Measurements from ENCODE around the gene SATB1.

The SATB1 gene

DNA sequence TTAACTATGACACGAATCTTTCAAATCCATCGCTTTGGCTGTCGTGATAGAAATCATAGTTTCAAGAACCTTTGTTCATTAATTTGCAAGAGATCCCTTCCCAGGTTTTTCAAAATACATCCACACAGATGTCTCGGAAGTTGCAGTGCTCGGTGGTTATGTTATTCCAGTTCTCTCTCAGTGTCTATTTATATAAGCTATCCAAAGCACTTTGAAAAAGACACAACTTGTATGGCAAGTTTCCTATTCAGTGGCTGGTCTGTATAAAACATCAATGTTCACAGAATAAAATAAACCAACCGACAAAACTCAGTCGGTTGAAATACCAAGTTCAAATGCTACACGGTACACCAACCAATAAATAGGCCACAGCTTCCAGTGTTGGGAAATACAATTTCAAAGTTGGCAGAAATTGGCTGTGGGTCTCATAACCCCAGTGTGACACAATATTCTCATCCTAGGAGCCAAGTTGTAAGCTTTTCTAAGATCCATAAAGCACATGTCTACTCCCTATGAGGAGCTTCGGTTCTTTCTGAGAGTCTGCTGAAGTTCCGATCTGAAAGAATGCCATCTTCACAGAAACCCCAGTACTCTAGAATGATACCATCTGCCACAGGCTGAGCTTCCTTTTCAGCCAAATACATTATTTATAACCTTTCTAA is 23.7 kb downstream of the SATB1 start:
- DNase-seq (ENCODE audit: low read depth, low spot score), result no peak

DNA sequence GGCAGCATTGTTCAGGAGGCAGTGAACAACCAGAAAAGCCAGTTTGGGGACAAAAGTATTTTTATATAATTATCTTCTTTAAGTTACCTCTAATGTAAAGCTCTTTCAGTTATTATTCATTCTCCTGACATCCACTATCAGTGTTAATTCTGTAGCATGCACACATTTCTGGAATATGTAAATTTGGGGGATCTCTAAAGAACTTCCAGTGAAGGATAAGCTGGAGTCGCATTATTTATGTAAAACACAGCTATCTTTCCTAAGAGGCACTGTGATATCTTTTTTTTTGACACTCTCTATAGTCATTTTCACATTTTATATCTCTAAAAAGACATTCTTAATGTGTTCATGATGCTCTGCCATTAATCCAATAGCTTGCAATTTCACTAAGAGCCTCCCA is 26.7 kb downstream of the SATB1 start:
- no peak for DNase-seq (ENCODE audit: low read depth, low spot score)

DNA sequence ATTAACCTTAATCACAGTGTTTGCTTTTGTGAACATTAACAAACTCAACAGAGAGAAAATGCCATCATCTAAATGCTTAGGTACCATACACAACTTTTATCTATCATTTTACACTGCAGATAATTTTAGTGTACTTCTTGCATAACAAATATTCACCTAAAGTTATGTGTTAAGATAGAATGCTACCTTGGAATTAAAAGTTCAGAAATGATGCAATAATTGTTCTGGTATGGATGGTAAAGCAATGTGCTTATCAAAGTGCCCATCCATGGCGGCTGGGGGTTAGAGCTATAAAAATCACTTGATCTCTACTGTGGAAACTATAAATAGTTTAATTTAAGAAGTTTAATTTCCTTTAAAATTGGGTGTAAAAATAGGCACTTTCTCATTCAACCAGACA is 28.7 kb downstream of the SATB1 start:
- DNase-seq (ENCODE audit: low read depth, low spot score), result no peak

DNA sequence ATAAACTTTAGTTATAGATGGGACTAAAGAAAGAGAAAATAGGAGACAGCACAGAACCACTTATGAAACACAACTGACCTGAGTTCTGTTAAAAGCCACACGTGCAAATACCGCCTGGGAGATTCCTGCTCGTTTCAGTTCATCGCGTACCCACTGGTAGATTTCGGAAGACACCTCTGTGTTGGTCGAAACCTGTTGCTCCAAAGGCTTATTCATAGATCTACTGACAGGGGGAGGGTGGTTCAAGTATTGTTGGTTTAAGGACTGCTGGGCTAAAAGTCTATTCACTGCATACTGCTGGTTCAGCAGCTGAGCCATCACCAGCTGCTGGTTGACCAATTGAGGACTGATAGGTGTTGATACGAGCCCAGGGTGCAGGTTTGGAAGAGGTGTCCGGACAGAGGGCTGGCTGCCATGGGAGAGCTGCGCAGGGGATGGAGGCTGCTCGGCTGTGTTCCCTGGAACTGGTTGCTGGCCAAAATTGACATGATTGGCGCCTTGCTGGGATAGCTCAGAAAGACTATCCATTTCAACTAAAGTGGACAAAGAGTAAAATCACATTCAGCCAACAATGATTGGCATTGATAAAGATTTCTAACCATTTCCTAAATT is 30.6 kb downstream of the SATB1 start:
- no peak for DNase-seq (ENCODE audit: low read depth, low spot score)

DNA sequence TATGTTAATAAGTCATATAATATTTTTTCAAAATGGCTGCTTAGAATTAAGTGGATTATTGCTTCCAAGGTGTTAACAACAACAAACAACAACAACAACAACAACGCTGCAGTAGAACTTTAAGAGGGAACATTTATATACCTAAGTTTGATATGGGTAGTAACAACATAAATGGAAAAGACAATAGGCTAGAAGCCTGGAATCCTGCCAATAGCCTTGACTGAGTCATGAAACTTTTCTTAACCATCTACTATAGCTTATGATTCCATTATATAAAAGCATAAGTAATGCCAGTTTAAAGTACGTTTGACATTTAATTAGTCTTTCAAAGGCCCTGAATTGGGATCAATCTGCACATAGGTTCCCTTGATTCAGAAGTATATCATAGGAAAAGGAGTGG is 31.2 kb downstream of the SATB1 start:
- no peak for DNase-seq (ENCODE audit: low read depth, low spot score)

DNA sequence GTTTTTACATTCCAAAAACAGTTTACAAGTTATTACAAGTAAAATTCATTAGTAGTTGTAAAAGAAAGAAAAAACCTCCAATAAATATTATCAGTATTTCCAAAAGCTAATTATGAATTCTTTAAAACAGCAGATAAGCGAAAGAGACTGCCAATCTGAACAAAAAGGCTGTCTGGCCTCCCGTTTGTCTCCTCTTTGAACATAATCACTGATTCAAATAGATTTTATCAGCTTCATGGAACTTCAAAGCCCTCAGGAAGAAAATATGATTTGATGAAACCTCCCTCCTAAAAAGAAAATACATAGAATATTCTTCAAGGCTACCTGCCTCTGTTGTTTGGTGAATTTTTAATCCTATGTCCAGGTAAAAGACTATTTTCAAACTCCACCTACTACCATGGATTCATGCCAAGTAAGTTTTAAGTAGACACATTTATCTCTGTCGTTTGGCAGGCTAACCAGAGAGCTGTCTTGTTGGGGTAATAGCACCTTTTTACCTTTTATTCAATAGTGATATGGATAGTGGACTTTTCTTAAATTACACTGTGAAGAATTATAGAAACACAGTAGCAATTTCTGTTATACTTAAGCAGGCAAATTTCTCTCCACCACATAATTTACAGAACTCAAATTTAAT is 35.0 kb downstream of the SATB1 start:
- no peak for DNase-seq (ENCODE audit: low read depth, low spot score)

DNA sequence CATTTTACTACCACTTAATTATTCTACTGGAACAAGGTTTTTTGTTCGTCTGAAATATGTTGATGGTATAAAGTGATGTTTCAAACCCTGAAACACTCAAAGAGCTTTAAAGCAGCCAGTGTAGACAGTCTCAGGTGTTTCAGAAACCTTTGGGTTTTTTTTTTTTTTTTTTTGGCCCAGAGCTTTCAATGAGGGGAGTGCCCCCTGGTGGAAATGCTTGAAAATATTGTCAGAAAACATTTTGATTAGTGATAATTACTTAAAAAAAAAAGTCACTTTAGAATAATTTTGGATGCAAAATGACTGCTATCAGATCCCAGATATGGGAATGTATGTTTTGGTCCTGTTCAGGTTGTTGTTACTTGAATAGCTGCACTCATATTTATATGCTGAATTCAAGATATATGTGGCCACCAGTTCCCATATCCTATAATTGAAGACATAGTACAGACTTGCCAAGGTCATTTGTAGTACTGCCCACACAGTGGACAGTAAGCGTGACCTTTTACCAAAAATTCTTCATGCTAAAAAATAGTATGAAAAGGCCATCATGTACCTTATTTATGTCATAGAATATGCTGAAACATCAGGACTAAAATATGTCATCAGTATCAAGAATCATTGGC is 35.9 kb downstream of the SATB1 start:
- DNase-seq (ENCODE audit: low read depth, low spot score), result no peak

DNA sequence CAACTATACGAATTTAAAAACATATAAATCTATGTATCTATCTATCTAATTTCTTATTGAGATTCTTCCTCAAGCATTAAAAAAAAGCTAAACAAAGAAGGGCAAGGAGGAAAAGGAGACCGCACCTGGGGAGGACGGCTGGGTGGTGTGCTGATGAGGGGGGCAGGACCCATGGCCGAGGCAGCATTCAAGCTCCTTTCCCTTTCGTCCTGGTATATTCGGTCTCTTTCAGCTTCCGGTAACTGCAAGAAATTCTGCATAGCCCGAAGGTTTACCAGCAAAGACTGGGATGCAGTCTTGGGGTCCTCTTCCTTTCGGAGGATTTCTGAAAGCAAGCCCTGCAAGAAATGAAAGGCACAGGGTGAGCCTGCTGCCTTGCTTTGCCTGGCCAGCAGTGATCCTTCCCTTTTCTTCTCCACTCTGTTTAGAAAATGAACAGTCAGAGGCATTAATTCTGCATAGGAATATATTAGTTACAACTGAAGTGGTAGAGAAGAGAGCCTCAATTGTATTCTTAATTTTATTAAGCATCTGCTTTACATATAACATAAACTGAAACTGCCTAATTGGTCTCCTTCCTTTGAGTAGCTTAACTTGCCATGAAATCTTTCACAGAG is 38.8 kb downstream of the SATB1 start:
- DNase-seq (ENCODE audit: low read depth, low spot score), result no peak

DNA sequence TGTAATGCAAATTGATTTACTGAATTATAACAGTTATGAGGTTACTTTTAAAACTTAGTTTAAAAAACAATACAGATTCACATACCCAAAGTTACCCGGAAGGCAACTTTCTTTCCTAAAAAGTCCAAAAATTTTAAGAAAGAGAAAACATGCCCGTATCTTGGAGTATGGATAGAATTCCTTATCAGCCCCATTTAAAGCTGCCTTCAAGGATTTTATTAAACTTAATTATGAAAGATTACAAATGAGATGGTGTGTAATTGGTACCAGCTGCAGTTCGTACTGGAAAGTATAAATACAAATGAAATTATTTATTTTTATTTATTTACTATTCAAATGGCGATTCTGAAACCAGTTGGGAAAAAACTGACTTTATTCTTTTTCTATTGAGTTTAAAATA is 39.4 kb downstream of the SATB1 start:
- DNase-seq (ENCODE audit: low read depth, low spot score), result no peak

DNA sequence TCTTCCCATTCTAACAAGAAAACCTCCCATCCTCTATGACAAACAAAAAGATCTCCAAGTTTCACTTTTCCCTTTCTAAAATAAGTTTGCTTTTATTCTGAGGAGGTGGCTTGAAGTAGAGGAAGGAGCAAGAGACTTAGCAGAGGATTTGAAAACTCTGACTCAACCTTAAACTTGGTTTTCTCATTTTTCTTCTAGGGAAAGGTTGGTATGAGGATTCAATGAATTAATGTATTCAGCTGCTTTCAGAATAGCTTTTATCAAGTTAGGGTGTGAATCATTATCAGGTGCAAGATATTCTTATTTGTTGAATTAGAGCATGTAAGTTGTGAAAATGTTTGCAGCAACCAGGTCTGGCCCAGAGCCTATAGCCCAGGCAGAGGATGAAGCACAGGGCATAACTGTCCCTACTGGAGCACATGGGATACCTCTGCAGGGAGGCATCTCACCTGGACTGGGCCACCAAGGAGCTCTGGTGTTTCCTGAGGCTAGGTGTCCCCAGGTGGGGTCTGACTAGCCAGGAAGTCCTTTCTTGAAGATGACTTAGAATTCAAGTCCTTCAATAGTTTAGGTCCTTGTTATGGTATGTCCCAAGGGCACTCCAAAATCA is 42.3 kb downstream of the SATB1 start:
- DNase-seq (ENCODE audit: low read depth, low spot score), result no peak

DNA sequence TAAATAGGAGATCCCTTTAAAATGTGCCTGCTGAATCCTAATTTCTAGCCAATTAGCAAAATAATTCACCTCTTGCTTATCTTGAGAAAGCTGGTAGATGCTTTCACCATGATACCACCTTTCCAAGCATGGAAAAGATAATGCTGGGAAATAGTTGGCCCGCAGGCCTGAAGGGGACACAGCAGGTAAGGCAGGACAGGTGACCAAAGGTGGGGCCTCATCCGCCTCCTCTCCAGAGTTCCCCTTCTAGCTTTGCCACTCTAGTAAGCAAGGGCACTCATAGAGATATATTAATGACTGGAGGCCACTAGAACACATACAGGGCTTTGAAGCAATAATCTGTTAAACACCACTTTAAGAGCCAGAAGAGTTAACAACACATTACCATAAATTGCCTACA is 45.5 kb downstream of the SATB1 start:
- no peak for DNase-seq (ENCODE audit: low read depth, low spot score)

DNA sequence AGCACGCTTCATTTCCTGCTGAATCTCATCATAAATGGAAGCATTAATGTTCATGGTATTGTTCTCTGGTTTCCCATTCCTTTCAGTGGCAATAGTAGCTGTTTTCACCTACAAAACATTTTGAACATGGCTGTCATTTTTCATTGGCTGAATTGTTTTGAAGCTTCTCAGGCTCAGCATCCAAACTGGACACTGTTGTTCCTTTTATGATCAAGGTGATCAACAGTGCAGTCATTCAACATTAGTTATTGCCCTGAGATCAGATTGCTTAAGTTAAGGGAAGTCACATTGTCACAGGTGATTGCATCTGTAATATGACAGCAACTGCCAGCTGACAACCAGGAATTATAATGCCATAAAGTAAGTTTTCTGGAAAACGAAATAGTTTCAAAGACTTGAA is 46.9 kb downstream of the SATB1 start:
- DNase-seq (ENCODE audit: low read depth, low spot score), result no peak

DNA sequence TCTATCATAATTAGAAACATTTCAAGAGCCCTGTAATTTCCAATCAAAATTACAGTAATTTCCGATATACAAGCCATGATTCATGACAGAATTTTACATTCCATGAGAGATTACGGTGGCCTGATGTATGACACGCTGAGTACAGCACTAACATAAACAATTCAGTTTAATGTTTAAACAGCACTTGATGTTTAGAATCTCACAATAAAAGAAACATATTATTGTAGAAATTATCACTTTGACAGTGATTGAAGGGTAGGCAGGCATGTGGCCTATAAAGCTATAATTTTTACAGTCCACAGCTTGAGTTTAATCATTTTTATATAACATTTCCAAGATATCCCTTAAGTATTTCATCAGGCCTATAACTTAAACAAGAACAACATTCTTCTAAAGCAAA is 48.5 kb downstream of the SATB1 start:
- DNase-seq (ENCODE audit: low read depth, low spot score), result no peak

DNA sequence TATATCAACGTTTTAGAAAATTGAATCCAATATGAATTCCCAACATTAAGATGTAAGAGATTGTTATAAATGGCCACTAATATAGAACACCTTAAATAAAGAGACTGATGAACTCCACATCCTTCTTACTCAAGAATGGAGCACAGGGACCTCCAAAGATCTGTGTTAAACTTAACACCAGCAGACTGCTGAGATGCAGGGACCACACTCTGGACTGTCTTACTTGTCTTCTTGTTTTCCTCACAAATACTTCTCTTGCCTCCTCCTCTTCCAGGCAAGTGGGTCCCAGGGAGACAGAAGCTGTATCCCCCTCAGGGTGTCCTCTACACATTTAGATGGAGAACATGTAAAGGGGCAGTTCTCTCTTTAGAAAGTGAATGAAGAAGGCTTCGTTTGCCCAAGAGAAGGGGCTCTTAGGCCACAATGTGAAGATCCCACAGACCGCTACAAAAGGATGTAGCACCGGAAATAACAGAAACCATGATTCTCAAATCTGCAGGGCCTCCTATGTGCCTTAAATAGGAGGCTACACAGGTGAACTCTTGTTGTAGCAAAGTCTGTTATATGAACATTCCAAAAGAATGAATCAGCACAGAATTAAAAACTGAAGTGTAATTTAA is 52.2 kb downstream of the SATB1 start:
- DNase-seq (ENCODE audit: low read depth, low spot score), result no peak

DNA sequence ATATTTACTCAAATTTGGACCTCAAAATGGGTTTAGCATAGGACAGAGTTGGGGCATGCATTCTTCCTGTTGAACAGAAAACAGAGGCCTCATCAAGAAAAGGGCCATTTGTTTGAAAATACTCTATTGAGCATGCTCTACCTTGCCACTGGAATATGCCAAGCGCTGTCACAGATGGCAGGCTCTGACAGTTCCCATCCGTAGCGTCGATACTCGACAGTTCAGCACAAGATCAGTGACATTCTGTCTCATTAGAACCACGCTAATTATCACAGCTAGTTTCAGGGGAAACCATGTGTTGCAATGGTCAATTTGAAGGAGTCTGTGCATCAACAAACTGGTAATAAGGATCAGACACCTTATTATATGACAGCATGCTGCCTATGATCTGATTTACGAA is 54.5 kb downstream of the SATB1 start:
- DNase-seq (ENCODE audit: low read depth, low spot score), result no peak

DNA sequence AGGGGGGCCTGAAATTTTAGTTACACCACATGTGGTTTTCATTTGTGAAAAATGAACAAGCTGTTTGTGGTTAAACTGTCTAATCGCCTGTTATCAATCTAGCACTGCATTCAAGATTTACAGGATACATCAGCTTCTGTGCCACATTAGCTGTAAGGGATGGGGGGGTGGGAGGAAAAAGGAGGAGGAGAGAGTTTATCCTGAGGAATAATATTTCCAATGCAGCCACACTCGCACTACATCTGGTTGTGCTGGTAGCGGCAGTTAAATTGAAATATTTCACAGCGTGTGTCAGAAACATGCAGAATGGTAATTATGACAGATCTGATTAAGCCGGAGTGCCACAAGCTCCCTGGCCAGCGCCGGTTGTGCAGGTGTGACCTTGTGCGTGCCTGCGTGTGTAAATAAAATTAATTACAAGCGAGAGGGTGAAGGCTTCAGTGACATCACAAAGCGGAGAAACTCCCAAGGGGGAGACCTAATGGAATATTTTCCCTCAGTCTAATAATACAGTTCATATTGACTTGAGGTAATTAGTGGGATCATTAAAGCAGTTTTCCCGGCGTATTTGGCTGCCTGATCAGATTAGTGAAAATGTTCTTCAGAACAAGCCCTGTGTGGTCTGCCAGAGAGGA is 55.5 kb downstream of the SATB1 start:
- DNase-seq (ENCODE audit: low read depth, low spot score), result no peak

DNA sequence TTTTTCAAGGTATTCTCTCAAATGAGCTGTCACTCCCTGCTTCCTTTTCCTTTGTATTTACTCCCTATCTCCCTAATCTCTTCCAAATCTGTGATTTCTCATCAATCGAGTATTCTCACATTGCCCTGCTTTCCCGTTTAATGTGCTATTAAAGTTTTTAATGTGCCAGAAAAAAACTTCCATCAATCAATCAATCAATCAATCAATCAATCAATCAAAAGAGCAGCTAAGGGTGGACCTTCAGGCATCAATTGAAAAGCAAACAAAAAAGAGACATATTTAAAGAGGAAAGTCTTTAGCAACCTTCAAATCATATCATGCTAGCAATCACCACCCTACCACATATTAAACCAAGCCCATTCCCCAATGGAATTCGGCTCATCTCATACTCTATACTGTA is 58.9 kb downstream of the SATB1 start:
- DNase-seq (ENCODE audit: low read depth, low spot score), result no peak

DNA sequence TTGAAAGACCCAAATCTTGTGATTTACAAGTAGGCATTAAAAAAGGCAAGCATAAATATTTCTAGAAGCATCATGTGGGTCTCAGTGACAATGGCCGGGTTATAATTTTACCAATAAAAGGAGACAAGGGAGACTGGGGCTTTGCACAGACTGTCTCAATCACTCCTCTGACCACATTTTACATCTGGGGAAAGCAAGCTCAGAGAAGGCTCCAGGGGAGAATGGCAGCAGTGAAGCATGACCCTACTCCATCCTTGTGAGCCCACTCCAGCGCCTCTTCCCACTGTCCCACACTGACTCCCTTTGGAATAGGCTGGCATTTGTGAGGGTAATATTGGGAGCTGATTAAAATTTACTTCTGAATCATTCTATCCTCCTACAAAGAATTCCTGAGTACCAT is 61.8 kb downstream of the SATB1 start:
- DNase-seq (ENCODE audit: low read depth, low spot score), result no peak

DNA sequence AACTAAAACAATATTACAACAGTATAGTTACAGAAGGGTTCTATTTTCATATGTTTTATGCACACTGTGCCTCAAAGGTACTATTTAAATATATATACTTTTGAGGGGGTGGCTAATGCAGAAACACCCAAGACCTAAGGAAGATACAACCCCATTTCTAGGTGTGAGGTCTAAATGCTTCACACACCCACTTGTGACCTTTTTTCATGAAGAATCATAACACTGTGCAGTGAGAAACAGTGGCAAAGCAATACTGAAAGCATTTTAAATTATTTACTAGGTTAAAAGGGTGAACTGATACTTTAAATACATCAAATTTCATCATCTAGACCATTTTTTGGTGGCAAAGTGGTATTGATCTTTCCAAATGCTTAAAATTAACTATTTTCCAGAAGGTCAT is 67.4 kb downstream of the SATB1 start:
- no peak for DNase-seq (ENCODE audit: low read depth, low spot score)

DNA sequence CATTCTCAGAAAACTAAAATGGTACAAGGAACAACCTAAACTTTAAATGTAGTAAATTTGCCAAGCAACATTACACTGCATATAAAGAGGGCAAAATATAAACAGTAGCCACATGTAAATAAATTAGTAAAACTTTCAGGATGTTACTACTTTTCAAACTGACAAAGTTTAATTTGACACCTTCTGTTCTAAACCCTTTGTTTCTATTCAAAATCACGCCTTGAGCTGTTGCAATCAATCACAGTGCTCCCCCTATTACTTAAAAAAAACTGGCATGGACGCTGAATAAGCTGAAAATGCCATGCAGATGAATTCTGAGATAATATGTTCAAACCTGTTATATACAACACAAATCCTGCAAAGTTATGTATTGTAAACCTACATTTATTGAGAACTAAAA is 69.3 kb downstream of the SATB1 start:
- no peak for DNase-seq (ENCODE audit: low read depth, low spot score)

DNA sequence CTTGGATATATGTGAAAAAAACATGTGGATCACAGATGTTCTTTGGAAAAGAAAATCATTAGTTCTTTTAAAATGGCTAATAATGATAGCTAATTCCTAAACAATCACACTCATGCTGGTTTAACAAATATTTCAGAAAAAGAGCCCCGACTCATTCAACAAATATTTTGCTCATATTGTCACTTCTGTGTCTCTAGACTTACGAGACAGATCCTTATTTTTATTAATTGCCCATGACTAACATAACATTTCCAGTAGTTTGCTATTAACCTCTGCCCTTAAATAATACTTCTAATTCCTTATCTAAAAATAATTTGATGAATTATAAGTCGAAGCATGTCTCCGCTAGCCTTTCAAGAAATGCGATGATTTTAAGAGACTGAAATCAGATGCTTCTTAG is 70.4 kb downstream of the SATB1 start:
- no peak for DNase-seq (ENCODE audit: low read depth, low spot score)

Data from activated CD4-positive, CD25-positive, alpha-beta regulatory T cell treated with anti-CD3 and anti-CD28 coated beads, Interleukin-2, amount 50 U/mL, for 16 hours (primary cell).